C4-2B (cell line): Measurements from ENCODE around the gene MSX1.

Experiments used
- H3K27ac ChIP-seq: fragments of 450-650 bp; 2 replicates; pipeline ENCODE4 v1.5.1; 2017
- ZFX ChIP-seq: fragments of 450-650 bp; IDR thresholded peaks from 2 replicates; pipeline ENCODE4 v1.6.1; 2017
- TF ChIP-seq, protein P1 (sequence below): fragments of 450-650 bp; conservative IDR thresholded peaks from 2 replicates; pipeline ENCODE4 v1.5.1; 2017; ENCODE audit warnings: mild to moderate bottlenecking

Gene MSX1

GRCh38 chr4:4859325-4859798 is at the start of gene MSX1:
Gene MSX1, plus strand, starts transcription at chr4:4859665. Its CDS starts 235 bp downstream, at chr4:4859900.
- peak within 1 kb of the TSS; percentile 72 for H3K27ac ChIP-seq
- TF ChIP-seq, protein P1, sequence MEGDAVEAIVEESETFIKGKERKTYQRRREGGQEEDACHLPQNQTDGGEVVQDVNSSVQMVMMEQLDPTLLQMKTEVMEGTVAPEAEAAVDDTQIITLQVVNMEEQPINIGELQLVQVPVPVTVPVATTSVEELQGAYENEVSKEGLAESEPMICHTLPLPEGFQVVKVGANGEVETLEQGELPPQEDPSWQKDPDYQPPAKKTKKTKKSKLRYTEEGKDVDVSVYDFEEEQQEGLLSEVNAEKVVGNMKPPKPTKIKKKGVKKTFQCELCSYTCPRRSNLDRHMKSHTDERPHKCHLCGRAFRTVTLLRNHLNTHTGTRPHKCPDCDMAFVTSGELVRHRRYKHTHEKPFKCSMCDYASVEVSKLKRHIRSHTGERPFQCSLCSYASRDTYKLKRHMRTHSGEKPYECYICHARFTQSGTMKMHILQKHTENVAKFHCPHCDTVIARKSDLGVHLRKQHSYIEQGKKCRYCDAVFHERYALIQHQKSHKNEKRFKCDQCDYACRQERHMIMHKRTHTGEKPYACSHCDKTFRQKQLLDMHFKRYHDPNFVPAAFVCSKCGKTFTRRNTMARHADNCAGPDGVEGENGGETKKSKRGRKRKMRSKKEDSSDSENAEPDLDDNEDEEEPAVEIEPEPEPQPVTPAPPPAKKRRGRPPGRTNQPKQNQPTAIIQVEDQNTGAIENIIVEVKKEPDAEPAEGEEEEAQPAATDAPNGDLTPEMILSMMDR: no peak
- peak; percentile 87 for TF ChIP-seq ZFX

- TF ChIP-seq, protein P1: no peak
- TF ChIP-seq ZFX: no peak
- no peak overlapping the region for H3K27ac ChIP-seq
These were observed 49.2 kb upstream of the MSX1 start for GRCh38 chr4:4810092-4810774.

GRCh38 chr4:4810778-4811177 is 48.7 kb upstream of the MSX1 start:
- TF ChIP-seq, protein P1: no peak
- TF ChIP-seq ZFX: no peak
- no peak overlapping the region for H3K27ac ChIP-seq

GRCh38 chr4:4812145-4812794 is 47.2 kb upstream of the MSX1 start:
- no peak overlapping the region for H3K27ac ChIP-seq
- TF ChIP-seq, protein P1: no peak
- TF ChIP-seq ZFX: no peak

DNA sequence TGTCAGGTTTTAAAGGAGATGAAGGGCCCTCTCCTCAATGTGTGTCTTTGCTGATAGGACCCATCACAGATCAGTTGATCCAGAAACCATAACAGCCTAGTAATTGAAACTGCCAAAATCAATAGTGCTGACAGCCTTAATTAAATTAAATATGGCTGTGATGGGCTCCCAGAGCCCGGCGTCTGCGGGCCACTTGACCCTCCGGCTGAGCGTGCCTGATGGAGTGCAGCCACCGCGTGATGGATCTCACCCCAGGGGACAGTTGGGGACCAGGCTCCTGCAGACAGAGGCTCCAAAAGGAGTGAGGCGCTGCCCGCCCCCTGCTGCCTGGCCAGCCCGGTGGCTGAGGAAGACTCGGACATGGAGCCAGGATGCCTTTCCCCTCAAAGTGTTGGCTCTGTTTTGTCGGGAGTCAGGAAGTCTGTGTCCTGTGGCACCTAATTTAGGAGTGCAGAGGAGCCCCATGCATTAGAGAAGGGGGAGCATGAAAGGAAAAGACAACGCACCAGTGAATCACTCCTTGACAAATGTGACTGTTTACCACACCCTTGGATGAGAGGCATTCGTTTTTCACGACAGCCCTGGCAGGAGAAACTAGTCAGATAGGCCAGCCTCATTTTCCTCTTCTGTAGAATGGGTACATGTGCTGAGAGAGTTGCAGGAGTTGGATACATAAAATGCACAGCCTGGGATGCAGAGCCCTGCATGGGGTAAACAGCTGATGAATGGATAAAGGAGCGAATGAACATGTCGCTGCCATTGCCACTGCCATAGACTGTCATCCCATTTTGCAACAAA is 40.9 kb upstream of the MSX1 start:
- TF ChIP-seq ZFX: no peak
- TF ChIP-seq, protein P1: no peak
- H3K27ac ChIP-seq: no peak overlapping the region

DNA sequence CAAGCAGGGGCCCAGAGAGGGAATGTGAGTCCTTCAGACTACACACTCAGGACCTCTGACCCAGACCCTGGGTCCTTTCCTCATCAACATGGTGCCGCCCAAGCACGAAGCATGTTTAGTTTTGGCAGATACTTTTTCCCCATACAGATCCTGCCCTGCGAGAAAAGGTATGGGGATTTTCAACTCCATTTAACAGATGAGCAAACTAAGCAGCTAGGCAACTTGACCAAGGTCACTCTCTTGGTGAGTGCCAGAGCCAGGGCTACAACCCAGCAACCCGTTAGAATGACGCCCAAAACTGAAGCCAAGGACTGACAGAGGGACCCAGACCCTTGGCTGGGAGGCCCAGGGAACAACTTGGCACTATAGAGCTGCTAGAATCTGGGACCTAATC is 40.3 kb upstream of the MSX1 start:
- no peak overlapping the region for H3K27ac ChIP-seq
- no peak for TF ChIP-seq ZFX
- TF ChIP-seq, protein P1: no peak

- no peak for TF ChIP-seq ZFX
- TF ChIP-seq, protein P1: no peak
- H3K27ac ChIP-seq: no peak overlapping the region
These were observed 39.2 kb upstream of the MSX1 start for GRCh38 chr4:4820261-4820660.
